SK-N-MC (cell line): ENCODE data around the gene MRAS.

Source experiments
- EZH2 ChIP-seq: fragments of 200-600 bp; sonication (generic); IDR thresholded peaks from one replicate; pipeline ENCODE4 v1.6.1; 2017; ENCODE audit warnings: antibody characterized with exemption
- FOXP2 ChIP-seq: optimal IDR thresholded peaks from 2 replicates; pipeline ENCODE3; 2011; ENCODE audit warnings: mild to moderate bottlenecking, moderate library complexity; ENCODE audit not compliant: insufficient read depth; ENCODE audit errors: extremely low read length, control extremely low read depth
- POLR2AphosphoS5 ChIP-seq: IDR thresholded peaks from 2 replicates; pipeline ENCODE4 v1.6.1; 2012; ENCODE audit warnings: mild to moderate bottlenecking, low read depth, low read length, borderline replicate concordance

DNA sequence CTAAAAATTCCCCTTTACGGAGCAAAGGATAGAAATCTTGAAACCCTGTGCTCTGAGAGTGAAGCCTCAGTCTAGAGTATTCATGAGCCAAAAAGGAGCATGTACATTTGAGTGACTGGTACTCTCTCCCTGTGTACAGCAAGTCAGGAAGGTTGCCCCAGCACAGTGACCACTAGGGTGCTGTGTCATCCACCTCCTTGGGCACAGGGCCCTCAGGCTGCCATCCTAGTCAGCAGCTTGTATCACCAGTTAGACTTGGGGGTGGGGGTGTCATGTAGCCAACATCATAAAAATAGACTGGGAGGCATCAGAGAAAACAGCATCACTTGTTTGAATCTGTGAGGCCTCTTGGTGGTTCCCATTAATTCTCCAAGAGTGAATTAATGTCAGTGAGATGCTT, 30.7 kb upstream of the MRAS start:
- TF ChIP-seq POLR2AphosphoS5, result no peak
- TF ChIP-seq EZH2, result no peak
- TF ChIP-seq FOXP2, result no peak
